HG02973 (cell line): ENCODE measurements around the gene TMEM128.
"Not testable (repeated sequence)": the region's sequence is repeated elsewhere in the genome, so short reads cannot be mapped to it uniquely, and the experiment has no call there.

Experiments
- ATAC-seq: cut with Tn5 transposase; IDR thresholded peaks from one replicate; pipeline ENCODE4 v1.9.1; 2021; ENCODE audit warnings: moderate library complexity; ENCODE audit not compliant: unreplicated experiment

The TMEM128 gene

DNA sequence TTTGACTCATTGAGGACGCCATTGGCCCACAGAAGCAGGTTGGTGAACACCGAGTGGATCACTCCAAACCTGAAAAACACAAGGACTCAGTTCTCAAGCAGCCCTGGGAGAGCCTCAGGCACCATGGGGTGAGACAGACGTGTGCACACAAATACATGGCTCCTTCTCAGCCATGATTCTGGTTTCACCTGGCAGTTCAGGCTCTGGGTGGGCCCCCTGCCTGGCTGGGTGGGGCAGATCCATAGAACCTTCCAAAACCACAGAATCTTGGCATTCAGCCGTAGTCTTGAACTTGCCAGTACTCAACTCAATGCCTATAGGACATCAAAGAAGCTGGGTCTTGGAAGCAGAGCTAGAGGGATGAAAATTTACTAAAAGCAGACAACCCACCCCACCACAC lies 45.5 kb downstream of the TMEM128 start:
- no peak for ATAC-seq

DNA sequence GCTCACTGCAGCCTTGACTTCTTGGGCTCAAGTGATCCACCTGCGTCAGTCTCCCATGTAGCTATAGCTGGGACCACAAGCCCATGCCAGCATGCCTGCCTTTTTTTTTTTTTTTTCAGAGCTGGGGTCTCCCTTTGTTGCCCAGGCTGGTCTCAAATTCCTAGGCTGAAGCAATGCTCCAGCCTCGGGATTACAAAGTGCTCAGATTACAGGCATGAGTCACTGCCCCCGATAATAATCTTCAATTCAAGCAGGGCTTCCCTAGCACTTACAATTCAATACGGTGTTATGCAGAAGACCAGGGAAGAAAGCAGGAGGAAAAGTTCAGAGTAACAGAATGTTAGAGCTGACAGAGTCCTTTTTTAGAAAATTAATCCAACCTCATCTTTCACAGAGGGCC lies 47.4 kb downstream of the TMEM128 start:
- ATAC-seq: no peak

- ATAC-seq: no peak
Measured at GRCh38 chr4:4195354-4195753, 52.7 kb downstream of the TMEM128 start.

GRCh38 chr4:4188557-4188956 lies 59.5 kb downstream of the TMEM128 start:
- ATAC-seq: not testable (repeated sequence)
